Neural cell (in vitro differentiated cells): ENCODE data around the gene CCDC152.

Source experiments
- CTCF ChIP-seq: fragments of 450-650 bp; IDR thresholded peaks from 2 replicates; pipeline ENCODE4 v1.5.1; 2014; ENCODE audit warnings: antibody characterized with exemption, mild to moderate bottlenecking, moderate library complexity; ENCODE audit not compliant: poor library complexity, severe bottlenecking
- EP300 ChIP-seq: fragments of 450-650 bp; conservative IDR thresholded peaks from 2 replicates; pipeline ENCODE4 v1.6.1; 2014; ENCODE audit warnings: antibody characterized with exemption, mild to moderate bottlenecking, moderate library complexity; ENCODE audit not compliant: poor library complexity, severe bottlenecking
- EZH2 ChIP-seq: fragments of 200-600, 300-800 bp; shearing (Covaris generic), sonication (generic); IDR thresholded peaks from 2 replicates; pipeline ENCODE4 v1.6.1; 2014; ENCODE audit warnings: antibody characterized with exemption, low read length, borderline replicate concordance, mild to moderate bottlenecking; ENCODE audit not compliant: insufficient read depth, poor library complexity, severe bottlenecking
- MXI1 ChIP-seq: fragments of 450-650 bp; conservative IDR thresholded peaks from 2 replicates; pipeline ENCODE4 v1.6.1; 2014; ENCODE audit warnings: antibody characterized with exemption, mild to moderate bottlenecking; ENCODE audit not compliant: poor library complexity, severe bottlenecking
- POLR2AphosphoS5 ChIP-seq: IDR thresholded peaks from 2 replicates; pipeline ENCODE4 v1.6.1; 2012
- REST ChIP-seq: IDR thresholded peaks from 2 replicates; pipeline ENCODE4 v1.6.1; 2012; ENCODE audit warnings: borderline replicate concordance
- TAF1 ChIP-seq: IDR thresholded peaks from 2 replicates; pipeline ENCODE4 v1.6.1; 2012; ENCODE audit warnings: low read depth

GRCh38 chr5:42753099-42753498, 3.5 kb upstream of the CCDC152 start:
- TF ChIP-seq CTCF = no peak
- no peak for TF ChIP-seq POLR2AphosphoS5
- no peak for TF ChIP-seq EP300
- no peak for TF ChIP-seq TAF1
- no peak for TF ChIP-seq REST
- no peak for TF ChIP-seq EZH2
- TF ChIP-seq MXI1 = no peak
